GM18526 (cell line): ENCODE results near the gene IL15RA.

Source experiments
- POLR2A ChIP-seq: IDR thresholded peaks from 3 replicates; pipeline ENCODE4 v1.6.1; 2011; ENCODE audit not compliant: insufficient read length; ENCODE audit errors: extremely low read depth

The IL15RA gene

DNA sequence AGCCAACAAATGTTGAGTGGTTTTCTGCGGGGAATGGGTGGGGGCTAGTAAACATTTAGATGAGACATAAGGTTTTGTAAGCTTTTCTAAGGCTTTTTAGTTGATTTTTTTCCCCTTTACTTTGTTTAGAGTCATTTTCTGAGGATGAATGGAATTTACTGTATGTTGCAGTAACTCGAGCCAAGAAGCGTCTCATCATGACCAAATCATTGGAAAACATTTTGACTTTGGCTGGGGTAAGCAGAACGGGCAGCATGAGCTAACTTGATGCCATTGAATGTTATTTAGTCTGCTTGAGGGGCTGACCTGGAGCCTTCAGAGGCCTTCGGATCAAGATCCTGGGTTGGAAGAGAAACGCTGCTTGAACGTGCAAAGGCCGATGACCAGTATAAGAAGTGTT is 50.0 kb downstream of the IL15RA start:
- no peak for TF ChIP-seq POLR2A

DNA sequence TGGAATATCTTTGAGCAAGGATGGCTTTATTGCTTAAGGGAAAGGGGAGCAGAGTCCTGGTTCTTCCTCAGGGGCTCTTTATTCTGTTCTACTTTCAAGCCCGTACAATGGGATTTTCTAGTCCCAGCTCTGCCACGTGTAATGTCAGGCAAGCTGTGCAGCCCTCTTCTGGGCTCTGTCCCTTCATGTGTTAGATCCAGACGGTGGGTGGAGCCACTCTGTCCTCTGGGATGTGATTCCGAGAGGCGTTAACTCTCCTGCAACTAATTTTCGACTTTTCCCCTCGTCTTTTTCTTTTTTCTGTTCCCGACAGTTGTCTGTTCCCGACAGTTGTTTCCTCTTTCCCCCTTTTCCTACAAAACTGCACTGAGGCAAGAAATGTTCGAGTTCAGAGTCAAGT is 52.5 kb downstream of the IL15RA start:
- TF ChIP-seq POLR2A: no peak

DNA sequence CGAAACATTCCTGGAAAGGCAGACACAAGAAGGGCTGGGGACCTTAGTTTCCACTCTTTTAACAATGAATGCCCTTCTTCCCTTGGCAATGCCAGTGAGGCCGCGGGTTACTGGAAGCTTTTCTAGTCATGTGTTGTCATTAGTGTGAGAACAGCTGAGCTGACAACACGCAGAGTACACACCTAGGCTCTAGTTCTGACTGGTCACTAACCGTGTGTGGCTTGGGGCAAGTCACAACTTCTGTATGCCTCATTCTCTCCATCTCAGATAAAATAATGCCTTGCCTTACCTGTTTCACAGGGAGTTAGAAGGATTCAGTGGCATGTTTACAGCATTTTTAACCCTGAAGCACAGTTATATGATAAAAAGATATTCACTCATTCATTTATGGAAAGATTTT is 55.6 kb downstream of the IL15RA start:
- TF ChIP-seq POLR2A: no peak

DNA sequence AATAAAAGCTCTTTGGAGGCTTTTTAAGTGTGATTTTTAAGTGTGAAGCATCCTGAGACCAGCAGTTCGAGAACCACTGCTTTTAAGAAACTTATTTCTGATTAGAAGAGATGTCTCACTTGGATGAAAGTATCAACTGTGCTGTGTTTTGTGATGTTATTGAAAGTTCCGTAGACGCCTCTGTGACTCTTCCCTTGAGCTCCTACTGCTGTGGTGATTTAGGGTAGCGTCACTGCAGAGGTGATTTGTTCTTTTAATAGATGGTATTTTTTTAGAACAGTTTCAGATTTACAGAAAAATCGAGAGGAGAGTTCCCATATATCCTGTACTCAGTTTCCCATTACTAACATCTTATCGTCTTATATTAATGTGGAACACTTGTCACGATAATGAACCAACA is 57.8 kb downstream of the IL15RA start:
- no peak for TF ChIP-seq POLR2A

DNA sequence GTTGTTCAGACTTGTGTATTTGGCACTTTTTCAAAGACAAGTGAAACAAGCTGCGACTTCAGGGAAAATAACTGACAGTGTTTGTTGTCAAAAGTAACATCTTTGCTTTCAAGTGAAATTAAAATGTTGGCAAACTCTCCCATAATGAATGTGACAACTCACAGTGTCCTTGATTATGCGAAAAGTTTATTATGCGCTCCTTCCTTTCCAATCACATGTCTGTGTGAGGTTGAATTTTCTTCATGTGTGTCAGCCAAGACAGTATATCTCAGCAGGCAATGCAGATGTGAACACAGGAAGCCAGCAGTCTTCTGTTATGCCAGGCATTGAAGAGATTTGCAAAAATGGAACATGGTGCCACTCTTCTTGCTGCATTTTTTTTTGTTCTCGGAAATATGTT is 58.6 kb downstream of the IL15RA start:
- no peak for TF ChIP-seq POLR2A

DNA sequence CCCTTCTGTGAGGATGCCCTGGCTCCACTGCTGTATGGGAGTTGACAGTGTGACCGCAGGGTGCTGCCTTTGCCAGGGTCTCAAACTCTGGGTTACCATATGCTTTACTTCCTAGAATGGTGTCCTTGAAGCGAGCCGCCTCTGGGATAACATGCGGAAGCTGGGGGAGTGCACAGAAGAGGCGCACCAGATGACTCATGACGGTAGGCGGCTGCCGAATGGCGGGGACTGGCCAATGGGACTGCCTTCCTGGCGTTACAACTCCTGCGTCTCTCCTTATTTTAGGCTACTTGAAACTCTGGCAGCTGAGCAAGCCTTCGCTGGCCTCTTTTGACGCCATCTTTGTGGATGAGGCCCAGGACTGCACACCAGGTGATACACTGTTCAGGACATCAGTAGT is 60.0 kb downstream of the IL15RA start:
- no peak for TF ChIP-seq POLR2A

DNA sequence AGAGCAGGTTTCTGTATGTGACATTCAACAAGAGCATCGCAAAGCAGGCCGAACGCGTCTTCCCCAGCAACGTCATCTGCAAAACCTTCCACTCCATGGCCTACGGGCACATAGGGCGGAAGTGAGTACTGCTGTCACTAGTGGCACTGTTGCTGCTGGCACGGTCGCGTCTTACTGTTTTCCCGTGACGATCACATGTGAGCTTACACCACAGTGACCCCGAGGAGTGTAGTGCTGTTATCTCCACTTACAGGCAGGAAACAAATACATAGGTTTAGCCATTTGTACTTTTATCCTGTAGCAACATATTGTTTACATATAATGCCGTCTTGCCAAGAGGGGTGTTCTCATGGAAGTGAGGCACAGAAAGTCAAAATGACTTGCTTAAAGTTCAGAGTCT is 61.9 kb downstream of the IL15RA start:
- no peak for TF ChIP-seq POLR2A

DNA sequence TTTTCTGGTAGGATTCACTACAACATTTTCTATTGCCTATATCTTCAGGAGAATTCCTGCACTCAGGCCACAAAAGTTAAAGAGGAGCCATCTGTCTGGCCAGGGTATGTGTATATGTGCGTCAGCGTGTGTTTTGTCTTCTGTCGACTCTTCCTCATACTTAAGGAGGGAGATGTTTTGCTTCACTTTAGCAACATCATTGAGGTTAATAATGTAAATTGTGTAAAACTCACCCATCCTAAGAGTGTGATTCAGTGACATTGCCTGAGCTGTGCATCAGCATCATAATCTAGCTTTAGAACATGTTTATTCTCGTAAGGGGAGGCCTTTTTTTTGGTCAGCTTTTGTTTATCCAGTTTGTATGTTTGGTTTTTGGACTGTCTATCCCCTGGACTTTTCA is 63.6 kb downstream of the IL15RA start:
- TF ChIP-seq POLR2A: no peak

DNA sequence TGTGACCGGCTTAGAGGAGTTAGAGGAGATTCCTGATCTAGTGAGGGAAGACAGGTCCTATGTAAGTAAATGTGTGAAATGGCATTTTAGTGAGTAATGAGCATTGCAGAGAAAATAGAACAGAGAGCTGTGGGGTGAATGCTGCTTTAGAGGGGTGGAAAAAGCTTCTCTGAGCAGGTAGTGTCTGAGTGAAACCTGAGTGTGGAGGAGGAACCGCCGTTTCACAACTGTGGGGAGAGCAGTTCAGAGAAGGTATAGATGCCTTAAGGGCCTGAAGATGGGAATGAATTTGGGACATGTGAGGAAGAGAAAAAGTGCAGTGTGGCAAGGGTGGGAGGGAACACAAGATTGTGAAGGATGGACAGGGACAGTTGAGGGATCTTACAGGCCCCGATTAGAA is 65.7 kb downstream of the IL15RA start:
- TF ChIP-seq POLR2A: no peak

DNA sequence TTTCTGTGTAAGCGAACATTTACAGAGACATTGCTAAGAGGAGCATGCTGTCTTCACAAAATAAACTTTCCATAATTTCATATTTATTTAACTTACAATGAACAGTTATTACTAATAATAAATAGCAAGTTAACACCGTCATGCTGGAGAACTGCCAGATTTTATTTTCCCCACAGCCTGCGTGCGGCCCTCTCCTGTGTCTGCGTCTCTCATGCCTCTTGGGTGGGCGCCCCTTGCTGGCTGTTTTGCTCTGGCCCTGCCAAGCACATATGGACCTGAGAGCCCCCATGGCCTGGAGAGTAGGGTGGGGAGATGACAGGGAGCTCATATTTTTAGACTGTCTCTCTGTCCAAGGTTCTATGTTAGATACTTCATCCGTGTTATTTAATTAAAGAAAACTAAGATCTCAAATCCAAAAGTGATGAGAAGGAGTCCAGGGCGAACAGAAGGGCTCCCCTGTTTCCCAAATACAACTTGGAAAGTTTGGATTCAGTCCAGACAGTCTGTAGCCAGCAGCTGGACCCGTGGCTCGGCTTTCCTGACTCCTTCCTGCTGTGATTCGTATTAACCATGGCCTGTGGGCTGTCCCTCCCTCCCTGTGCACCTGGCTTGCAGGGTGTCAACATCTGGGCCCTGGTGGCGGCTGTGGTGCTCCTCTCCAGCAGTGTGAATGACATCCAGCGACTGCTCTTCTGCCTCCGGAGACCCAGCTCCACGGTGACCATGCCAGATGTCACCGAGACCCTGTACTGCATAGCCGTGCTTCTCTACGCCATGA is 66.8 kb downstream of the IL15RA start:
- no peak for TF ChIP-seq POLR2A

DNA sequence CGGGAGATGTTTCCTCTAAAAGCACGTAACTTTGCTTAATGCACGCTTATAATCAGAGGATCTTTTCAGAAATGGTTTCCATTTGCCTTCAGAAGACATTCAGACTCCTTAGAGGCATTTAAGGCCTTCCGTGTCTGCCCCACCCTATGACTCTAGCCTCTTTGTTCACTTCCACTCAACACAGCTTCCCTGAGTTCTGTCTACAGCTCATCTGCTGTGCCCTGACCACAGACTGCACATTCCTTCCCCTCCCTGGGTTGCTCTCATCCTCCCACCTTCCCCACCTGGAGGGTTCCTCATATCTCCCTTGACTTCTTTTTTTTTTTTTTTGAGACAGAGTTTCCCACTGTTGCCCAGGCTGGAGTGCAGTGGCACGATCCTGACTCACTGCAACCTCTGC is 70.7 kb downstream of the IL15RA start:
- no peak for TF ChIP-seq POLR2A

DNA sequence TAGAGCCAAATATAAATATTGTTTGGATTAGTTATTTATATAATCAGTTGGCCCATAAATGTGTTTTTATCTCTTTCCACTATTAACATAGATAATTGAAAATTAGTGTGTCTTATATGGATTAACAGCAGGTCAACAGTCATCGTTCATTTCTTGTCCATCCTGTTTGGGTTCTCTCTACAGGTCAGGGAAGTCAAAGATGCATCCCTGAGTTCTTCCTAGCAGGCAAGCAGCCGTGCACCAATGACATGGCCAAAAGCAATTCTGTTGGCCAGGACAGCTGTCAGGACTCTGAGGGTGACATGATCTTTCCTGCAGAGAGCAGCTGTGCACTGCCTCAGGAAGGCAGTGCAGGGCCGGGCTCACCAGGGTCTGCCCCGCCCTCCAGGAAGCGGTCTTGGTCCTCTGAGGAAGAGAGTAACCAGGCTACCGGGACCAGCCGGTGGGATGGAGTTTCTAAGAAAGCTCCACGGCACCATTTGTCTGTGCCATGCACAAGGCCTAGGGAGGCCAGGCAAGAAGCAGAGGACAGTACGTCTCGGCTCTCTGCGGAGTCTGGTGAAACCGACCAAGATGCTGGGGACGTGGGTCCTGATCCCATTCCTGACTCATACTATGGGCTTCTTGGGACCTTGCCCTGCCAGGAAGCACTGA is 71.4 kb downstream of the IL15RA start:
- no peak for TF ChIP-seq POLR2A

DNA sequence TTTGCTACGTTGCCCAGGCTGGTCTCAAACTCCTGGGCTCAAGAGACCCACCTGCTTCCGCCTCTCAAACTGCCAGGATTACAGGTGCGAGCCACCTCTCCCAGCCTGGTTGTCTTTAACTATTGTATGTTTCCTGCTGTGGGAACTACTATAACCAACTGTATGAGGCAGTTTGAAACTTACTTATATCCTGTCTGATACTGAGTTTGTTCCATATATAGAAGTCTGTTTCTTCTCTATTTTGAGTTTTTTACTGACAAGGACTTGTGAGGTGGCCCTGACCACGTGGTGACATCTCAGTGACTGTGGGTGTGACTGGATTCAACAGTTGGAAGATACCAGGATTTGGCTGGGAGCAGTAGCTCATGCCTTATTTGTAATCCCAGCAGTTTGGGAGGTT is 73.1 kb downstream of the IL15RA start:
- TF ChIP-seq POLR2A: no peak

DNA sequence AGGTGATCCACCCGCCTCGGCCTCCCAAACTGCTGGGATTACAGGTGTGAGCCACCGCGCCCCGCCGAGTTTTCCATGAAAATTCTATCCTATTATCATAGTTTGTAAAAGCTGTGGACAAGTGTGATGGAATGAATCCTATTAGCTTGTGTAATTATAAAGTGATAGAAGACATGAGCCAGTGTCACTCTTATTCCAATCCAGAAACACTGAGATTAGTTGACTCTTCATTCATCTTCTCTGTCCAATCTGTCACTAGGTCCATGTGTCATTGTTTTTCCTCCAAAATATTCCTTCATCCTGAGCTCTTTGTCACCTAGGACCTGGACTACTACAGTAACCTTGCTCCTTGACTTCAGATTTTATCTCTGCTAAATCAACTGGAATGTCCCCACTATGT is 73.8 kb downstream of the IL15RA start:
- TF ChIP-seq POLR2A: no peak

DNA sequence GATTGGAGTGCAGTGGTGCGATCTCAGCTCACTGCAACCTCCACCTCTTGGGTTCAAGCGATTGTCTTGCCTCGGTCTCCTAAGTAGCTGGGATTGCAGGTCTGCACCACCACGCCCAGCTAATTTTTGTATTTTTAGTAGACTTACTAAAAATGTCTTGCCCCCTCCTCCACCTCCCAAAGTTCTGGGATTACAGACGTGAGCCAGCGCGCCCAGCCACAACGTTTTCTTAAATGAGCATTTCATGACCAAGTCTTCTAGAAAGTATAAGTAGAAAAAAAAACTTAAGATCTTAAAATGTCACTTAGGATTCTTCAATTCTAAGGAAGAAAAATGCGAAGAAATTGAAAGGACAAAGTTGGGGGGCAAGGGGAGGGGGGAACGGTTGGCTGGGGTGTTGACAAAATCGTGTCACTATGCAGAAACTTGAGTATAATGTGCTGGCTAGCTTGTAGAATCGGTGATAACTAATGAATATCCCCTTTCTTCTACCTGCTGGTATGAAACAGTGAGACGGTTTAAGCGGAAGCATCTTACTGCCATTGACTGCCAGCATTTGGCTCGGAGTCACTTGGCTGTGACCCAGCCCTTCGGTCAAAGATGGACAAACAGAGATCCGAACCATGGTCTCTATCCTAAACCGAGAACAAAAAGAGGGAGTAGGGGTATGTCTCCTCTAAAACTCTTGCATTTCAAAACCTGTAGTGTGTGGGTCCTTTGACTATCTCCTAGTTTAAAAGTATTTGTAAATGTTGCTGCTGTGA is 74.7 kb downstream of the IL15RA start:
- no peak for TF ChIP-seq POLR2A
